Measurements from ENCODE around the gene PSMB3. TPM values are rescaled to one million over a fixed set of nuclear protein-coding genes. Genes with fewer than 3 reads are reported as not detected.

The PSMB3 gene
- total RNA-seq, 3 donors from 2014 or later = 132 to 214 (median 167) TPM

DNA sequence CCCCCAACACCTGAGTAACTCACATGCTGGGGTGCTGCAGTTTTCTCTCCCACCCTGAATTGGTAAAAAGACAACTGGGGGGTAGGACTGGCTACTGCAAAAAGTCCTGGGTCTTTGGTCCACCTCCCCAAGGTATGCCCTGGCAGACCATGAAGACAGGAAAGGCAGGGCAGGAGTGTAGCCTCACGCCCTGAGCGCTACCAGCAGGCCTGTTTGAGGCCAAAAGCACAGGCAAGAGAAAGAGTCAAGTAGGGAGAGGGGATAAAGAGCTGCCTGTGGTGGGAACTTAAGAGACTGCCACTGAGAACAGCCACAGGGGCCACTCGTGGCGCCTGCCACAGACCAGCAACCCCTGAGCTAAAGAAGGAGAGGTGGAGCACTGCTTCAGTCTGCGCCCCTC lies 13.8 kb downstream of the PSMB3 start:
- Histone ChIP-seq H3K9me3 (no peaks in the 10 kb centered on the region), H3K36me3 (peaks cover 5% of the 10 kb centered on the region), H3K4me1 (no peaks in the 10 kb centered on the region), H3K27ac (no peak overlapping the region), H3K4me3 (no peak overlapping the region), H3K27me3 (no peaks in the 10 kb centered on the region)
- no peak for DNase-seq (ENCODE audit: low spot score in 2 of 2)
- intact Hi-C loops (cut with DNase I; ENCODE audit: low total_unique reads) = no loop called here
- no peak for TF ChIP-seq POLR2AphosphoS5 (IDR thresholded peaks at IDR 0.05)
- TF ChIP-seq, protein P1, sequence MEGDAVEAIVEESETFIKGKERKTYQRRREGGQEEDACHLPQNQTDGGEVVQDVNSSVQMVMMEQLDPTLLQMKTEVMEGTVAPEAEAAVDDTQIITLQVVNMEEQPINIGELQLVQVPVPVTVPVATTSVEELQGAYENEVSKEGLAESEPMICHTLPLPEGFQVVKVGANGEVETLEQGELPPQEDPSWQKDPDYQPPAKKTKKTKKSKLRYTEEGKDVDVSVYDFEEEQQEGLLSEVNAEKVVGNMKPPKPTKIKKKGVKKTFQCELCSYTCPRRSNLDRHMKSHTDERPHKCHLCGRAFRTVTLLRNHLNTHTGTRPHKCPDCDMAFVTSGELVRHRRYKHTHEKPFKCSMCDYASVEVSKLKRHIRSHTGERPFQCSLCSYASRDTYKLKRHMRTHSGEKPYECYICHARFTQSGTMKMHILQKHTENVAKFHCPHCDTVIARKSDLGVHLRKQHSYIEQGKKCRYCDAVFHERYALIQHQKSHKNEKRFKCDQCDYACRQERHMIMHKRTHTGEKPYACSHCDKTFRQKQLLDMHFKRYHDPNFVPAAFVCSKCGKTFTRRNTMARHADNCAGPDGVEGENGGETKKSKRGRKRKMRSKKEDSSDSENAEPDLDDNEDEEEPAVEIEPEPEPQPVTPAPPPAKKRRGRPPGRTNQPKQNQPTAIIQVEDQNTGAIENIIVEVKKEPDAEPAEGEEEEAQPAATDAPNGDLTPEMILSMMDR (IDR thresholded peaks at IDR 0.05) = no peak
- no peak for TF ChIP-seq POLR2A (IDR thresholded peaks at IDR 0.05)

DNA sequence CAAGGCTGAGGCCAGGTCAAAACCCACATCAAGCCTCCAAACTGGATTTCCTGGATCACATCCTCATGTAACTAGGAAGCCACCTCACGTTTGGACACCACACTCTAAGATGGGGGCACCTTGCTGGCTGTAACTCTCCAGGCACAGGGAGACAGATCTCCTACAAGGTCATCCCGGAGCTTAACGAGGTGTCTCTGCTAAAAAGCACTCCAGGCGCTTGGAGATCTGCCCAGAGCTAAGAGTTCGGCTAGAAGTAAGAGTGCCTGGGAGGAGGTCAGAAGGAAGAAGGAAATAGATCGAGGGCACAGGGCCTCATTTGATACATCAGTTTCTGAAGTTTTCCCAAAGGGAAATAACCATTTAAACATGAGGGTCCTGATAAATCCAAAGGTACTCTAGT lies 15.9 kb downstream of the PSMB3 start:
- H3K4me1 ChIP-seq = no peaks in the 10 kb centered on the region
- no peak for DNase-seq (ENCODE audit: low spot score in 2 of 2)
- intact Hi-C loops (cut with DNase I; ENCODE audit: low total_unique reads) = no loop called here
- H3K36me3 ChIP-seq = peaks cover 8% of the 10 kb centered on the region
- H3K9me3 ChIP-seq = no peaks in the 10 kb centered on the region
- H3K4me3 ChIP-seq = no peak overlapping the region
- TF ChIP-seq POLR2A (IDR thresholded peaks at IDR 0.05) = no peak
- TF ChIP-seq, protein P1 (IDR thresholded peaks at IDR 0.05) = no peak
- no peak for TF ChIP-seq POLR2AphosphoS5 (IDR thresholded peaks at IDR 0.05)
- H3K27ac ChIP-seq = peak overlapping the region in 1 of 2 donors; percentile 50
- no peaks in the 10 kb centered on the region for H3K27me3 ChIP-seq

DNA sequence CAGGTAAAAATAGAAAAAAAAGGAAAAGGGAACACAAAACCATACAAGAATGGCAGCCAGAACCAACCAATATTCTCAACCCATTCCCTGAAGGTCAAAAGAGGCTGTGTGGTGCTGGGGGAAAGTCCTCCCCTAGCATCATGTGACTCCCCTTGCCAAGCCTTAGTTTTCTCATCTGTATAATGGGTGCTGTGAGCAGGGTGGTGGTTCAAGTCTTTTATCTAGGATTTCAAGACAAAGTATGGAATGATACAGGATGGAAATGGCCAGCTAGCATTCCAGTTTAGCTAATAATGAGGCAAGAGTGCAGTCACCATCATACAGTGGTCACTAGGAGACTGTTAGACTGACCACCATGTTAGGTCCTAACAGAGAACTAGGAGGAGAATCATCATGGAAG lies 20.7 kb downstream of the PSMB3 start:
- H3K27ac ChIP-seq = no peak overlapping the region
- intact Hi-C loops (cut with DNase I; ENCODE audit: low total_unique reads) = no loop called here
- H3K36me3 ChIP-seq = peaks cover 9% of the 10 kb centered on the region
- DNase-seq (ENCODE audit: low spot score in 2 of 2) = no peak
- H3K4me3 ChIP-seq = no peak overlapping the region
- no peaks in the 10 kb centered on the region for H3K4me1 ChIP-seq
- no peaks in the 10 kb centered on the region for H3K27me3 ChIP-seq
- no peaks in the 10 kb centered on the region for H3K9me3 ChIP-seq
- no peak for TF ChIP-seq POLR2A (IDR thresholded peaks at IDR 0.05)
- TF ChIP-seq, protein P1 (IDR thresholded peaks at IDR 0.05) = no peak
- TF ChIP-seq POLR2AphosphoS5 (IDR thresholded peaks at IDR 0.05) = no peak

DNA sequence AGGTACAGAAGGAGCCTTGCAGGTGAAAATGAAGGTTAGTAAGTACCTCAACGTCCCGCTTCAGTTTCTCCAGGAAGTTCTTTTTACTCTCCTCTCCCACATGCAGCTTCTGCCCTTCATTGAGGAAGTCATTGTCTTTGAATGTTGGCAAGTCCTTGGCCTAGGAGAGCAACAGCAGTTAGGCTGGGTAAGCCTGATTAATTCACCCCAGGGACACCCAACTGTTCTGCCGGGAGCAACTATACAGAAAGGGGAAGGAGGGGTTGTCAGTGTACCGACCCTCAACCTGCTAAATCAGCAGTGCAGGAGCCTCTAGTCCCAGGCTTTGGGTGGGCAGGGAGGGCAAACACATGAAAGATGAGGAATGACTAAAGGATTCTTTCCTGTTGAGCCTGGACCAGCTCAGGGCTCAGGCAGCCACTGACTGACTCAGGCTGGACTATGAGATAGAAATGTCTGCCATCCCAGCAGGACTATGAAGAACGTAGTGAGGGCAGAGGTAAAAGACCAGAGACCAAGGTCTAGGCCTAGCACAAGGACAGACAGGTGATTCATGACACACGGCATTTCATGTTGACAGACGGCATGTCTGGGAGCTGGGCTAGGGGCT lies 25.2 kb downstream of the PSMB3 start:
- no peak for DNase-seq (ENCODE audit: low spot score in 2 of 2)
- H3K4me3 ChIP-seq = no peak overlapping the region
- no peak overlapping the region for H3K27ac ChIP-seq
- TF ChIP-seq POLR2AphosphoS5 (IDR thresholded peaks at IDR 0.05) (no peak), POLR2A (IDR thresholded peaks at IDR 0.05) (no peak)
- TF ChIP-seq, protein P1 (IDR thresholded peaks at IDR 0.05) = no peak
- peaks cover 35% of the 10 kb centered on the region for H3K36me3 ChIP-seq
- no peaks in the 10 kb centered on the region for H3K4me1 ChIP-seq
- H3K27me3 ChIP-seq = no peaks in the 10 kb centered on the region
- H3K9me3 ChIP-seq = no peaks in the 10 kb centered on the region
- intact Hi-C loops (cut with DNase I; ENCODE audit: low total_unique reads) = loop anchor here (1.0 kb wide), 1 partner anchor 39 kb away; no protein-coding TSS in a partner anchor

DNA sequence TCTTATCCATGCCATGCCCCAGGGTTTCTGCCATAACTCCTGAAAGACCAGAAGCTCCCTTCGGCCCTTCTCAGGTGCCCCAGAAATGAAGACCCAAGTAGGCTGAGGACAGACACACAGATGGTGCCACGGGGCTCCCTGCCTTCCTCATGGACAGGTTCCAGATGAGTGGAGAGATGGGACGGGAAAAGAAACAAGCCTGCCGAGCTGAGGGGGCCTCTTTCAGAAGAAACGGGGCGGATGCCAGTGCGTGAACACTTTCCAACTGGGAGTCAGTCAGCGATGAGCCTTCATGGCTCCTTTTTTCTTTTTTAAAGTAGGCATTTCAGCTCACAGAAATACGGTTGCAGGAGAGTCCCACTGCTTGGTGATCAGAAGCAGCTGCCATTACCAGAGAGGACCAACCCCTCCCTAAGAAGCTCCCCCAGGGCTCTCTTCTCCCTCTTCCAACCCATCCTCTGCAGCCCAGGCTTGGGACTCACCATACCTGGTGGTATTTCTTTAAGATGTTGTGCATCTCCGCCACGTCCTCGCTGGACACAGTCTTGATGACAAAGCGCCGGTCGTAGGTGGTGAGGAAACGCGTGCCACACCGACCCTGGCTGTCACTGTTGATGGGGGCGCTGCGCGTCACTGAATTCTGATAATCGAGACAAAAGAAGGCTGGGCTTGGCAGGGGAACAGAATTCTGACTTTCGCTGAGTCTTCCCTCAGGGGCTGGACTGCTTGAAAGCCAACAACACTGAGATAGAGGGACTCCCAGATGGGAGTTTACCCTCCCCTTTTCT lies 27.6 kb downstream of the PSMB3 start:
- intact Hi-C loops (cut with DNase I; ENCODE audit: low total_unique reads) = no loop called here
- Histone ChIP-seq H3K36me3 (peaks cover 37% of the 10 kb centered on the region), H3K4me3 (no peak overlapping the region), H3K4me1 (no peaks in the 10 kb centered on the region), H3K27ac (no peak overlapping the region), H3K9me3 (no peaks in the 10 kb centered on the region), H3K27me3 (no peaks in the 10 kb centered on the region)
- TF ChIP-seq, protein P1 (IDR thresholded peaks at IDR 0.05) = no peak
- TF ChIP-seq POLR2A (IDR thresholded peaks at IDR 0.05) = no peak
- TF ChIP-seq POLR2AphosphoS5 (IDR thresholded peaks at IDR 0.05) = no peak
- no peak for DNase-seq (ENCODE audit: low spot score in 2 of 2)

Data from breast epithelium (tissue), 4 donors.